GM19025 (cell line): Measurements from ENCODE around the gene KIF6.

ENCODE experiments used
- ATAC-seq: cut with Tn5 transposase; IDR thresholded peaks from one replicate; pipeline ENCODE4 v1.9.1; 2021; ENCODE audit warnings: mild to moderate bottlenecking, low read depth, moderate library complexity; ENCODE audit not compliant: unreplicated experiment

KIF6 gene

DNA sequence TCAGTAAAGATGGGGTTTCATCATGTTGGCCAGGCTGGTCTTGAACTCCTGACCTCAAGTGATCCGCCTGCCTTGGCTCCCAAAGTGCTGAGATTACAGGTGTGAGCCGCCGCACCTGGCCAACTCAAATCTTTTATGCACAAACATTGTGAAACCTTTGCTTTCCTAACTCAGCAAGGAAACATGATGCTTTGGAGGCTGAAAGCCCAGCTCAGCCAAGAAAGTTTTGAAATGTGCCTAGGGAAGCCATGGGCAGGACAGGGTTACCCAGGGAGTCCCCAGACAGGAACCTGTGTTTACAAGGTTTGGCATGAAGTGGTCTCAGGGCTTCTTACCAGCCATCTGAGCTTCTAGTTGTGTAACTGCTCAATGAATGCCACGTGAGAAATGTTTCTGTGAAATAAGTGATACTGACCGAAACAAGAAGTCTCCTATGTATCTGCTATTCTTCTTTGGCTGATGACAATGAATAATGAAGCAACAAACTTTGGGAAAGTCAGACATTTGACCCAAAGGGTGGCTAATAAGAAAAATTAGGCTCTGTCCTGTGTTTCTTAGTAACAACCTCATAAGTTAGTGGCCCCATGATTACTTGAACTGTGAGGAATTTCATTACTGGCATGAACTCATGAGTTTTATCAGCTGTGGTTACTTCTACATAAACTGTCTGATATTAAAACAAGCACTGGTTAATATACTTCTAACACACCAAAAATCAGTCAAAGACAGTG is 163.5 kb downstream of the KIF6 start:
- ATAC-seq, result no peak

DNA sequence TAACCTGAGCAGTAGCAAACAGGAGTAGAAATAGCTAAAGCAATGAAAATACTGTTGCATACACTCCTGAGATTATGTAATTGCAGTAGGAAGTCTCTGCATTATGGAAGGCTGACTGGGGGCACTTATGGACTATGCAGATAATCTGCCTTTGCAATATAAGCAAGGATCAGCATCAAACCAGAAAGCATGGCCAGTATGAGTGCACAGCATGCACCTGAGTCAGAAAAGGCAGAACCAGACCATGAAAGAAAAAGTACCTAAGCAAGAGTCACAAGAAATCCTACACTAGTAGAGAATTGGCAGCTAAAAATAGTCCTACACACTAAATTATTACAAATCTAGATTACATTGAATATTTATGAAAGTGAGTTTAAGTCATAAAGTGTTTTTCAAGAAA is 164.3 kb downstream of the KIF6 start:
- no peak for ATAC-seq

DNA sequence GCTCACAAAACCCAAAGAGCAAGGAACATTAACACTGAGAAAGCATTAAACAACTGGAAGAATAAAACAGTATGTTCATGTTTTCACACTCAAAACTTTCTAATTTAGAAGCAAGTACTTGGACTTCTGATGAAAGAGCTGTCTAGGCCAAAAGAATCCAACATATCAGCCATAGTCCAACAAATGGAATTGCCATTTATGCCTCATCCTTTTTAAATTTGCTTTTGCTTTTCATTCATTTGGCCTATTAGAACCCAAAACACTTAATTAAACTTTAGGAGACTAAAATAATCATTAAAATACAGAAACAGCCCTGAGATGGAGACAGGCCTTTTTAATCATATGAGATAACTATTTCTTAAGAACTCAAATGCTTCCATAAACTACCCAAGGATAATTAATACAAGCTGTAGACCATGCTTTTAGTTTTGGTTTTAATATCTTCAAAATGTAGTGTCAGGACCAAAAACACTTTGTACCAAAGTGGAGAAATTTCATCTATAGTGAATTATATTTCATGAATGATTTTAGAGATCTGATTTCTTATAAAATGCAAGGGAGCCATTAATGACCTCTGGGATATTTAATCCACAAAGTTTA is 166.5 kb downstream of the KIF6 start:
- no peak for ATAC-seq

DNA sequence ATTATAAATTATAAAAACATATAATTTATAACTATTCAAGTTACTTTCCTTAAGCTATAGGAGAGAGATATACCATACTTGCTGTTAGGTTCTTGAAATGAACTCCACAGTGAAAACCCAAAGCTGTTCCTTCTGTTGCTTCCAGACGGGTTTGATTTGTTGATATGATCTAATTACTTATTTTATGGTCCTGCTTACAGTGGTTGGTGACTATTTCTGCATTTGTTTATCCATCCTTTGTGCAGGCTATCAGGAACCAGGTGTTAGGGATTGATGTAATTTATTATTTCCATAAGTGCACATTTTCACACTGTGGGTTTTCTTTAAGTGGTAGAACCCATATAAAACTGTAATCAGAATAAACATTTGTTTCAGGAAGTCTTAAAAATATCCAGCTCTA is 167.1 kb downstream of the KIF6 start:
- no peak for ATAC-seq

DNA sequence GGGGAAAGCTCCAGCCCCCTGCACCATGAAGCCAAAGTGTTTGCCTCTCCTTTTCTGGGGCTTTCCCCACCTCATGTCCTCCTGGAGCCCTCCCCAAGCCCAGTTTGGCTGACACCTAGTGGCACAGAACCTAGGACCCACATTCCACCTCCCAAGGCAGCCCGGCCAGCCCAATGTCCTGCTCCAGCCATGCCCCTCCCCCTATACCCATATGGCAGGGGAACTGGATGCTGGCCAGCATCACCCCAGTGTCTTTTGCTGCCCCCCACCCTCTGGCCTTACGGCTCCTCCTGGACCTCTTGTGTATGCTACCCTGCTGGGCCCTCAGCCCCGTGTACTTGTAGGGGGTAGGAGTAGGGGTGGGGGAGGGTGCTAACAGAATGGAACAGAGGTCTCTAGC is 170.1 kb downstream of the KIF6 start:
- ATAC-seq, result no peak

DNA sequence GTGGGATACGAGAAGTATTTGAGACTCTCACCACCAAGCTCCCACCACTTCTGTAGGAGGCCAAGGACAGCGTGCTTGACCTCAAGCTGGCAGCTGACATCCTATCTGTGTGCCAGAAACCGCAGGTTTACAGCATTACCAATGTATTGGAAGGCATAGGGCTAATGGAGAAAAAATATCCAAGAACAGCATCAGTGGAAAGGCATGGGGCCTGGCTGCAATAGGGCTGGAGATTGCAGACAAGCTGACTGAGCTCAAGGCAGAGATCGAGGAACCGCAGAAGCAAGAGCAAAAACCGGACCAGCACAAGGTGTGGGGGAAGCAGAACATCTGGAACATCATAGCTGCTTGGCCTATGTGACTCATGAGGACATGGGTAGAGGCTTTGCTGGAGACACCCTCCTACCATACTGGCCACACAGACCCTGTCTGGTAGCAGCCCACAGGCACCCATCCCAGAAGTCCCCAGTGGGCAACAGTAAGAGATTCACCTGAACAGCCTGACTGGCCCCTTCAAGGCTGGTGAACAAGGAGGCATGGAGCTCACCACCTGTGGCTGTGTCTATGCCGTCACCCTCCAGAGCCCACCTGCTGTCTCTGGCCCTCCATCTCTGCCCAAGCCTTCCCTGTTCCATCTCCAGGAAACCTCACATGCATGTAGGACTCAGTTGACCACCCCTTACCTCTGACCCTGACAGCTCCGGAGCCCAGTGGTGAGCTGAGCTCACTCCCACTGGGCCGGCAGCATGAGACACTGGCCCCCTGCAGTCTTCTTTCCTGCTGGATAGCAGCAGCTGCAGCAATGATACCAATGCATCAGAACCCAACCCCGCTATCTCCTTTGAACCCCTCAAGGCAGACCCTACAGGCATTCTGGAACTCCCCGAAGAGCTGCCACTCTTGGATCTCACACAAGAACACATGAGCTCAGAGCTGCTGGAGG is 171.1 kb downstream of the KIF6 start:
- no peak for ATAC-seq

DNA sequence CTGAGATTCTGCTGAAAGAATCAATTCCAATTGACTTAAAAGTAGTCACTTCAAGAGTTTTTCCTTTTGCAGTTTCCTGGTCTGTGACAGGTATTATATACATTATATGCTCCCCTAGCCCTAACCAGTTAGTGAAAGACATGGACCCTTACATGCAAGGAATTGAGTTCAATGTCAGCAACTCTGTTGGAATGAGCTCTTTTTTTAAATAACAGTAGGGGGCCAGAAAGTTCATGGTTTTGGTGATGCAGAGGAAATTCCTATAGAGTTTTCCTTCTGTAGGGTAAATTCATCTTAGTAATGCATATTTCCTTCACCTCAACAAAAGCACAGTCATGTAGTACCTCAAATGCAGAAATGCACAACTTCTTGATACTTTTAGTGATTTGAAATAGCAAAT is 172.2 kb downstream of the KIF6 start:
- no peak for ATAC-seq

DNA sequence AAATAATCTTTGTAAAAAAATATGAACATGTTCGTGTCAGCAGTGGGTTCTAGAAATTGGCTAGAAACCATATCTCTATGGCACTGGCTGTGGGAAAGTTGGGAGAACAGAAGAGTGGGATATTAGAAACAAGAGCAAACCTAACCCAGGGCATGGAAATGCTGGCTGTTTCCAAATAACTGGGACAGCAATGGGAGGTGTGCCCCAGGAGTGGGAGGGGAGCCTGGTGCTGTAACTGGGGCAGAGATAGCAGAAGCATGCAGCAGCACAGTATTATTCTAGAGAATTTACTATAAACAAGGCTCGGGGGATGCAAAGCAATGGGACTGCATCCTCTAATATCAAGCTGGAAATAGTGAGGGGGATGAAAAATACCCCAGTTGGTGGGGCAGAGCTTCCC is 175.0 kb downstream of the KIF6 start:
- ATAC-seq, result no peak

DNA sequence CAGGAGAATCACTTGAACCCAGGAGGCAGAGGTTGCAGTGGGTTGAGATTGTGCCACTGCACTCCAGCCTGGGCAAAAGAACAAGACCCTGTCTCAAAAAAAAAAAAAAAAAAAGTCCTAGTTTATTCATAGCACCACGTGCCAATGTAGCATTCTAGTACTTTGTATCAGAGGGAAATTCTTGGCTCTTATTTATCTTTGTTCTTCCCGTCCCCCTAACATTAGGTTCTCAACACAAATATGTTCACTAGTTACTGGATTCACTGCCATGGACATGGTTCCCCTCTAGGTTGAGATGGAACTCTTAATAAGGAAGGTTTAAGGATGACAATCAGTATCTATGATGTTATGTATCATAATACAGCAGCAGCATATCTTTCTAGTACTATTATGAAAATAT is 178.5 kb downstream of the KIF6 start:
- no peak for ATAC-seq

DNA sequence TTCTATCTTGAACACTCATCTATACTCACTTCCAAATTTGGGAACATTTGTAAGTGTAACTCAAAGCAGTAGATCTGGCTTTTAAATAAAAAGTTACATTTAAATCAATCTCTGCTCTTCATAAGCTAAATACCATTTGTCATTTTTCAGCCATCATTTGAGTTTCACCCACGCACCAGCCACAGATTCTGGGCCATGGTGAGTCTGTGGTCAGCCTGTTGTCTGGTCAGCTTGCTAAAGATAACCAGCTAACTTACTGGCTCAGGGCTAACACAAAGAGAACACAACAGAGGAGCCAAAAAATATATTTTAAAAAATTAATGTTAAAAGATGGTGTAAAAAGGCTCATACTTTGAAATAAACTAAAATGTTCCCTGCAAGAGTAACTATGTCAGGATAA is 181.3 kb downstream of the KIF6 start:
- no peak for ATAC-seq

DNA sequence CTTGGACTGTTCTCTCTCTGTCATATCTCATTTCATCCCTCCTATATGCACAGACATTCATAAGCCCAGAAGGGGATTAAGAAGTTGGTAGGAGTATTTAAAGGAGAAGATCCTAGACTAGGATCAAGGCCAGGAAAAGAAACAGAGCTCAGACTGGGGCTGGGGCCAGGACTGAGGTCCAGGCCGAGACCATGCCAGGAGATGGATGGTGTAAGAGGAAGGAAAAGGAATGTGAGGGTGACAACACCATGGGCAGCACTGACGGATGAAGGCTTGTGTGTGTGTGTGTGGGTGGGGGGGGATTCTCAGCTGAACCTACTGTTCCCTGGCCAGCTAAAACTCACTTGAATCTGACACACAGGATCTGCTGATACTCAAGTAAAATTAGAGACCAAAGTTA is 182.1 kb downstream of the KIF6 start:
- ATAC-seq, result no peak

DNA sequence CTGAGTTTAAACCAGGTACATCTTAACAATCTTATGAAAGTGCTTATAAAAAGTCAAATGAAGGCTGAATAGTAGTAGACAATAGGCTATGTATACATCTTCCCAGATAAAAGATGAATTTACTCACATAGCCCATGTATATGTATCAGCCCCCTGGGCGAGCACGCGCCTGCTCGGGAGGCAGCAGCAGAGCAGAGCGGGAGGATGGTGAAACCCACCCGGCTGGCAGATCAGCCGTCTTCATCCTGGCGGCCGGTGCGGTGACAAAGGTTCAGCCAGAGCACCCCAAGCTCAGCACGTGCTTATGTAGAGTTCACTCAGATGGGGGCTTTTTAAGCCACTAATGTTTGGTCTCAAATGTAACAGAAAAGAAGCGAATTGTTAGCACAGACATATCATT is 184.8 kb downstream of the KIF6 start:
- no peak for ATAC-seq

DNA sequence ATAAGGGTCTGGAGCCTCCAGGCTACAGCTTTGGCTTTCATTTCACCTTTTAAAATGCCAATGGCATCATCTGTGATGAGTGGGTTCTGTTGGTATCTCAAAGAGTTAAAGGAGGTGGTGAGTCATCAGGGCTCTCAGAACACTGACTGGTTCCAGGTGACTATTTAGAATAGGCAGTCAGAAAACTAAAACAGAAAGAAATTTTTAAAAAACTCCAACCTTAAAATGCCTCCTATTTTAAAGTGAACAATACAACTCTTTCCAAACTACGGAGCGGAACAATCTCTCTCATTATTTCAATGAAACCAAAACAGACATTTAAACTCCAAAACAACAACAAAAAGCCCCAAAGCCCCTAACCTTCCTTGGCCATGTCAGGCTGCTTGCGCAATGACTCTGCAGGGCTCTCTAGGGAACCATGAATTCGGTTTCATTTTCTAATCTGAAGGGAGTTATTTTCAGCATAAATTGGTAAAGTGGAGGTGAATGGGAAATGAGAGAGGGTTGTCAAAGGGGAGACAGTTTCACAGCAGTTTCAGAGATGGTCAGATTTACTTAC is 194.9 kb downstream of the KIF6 start:
- peak; percentile 93 for ATAC-seq

DNA sequence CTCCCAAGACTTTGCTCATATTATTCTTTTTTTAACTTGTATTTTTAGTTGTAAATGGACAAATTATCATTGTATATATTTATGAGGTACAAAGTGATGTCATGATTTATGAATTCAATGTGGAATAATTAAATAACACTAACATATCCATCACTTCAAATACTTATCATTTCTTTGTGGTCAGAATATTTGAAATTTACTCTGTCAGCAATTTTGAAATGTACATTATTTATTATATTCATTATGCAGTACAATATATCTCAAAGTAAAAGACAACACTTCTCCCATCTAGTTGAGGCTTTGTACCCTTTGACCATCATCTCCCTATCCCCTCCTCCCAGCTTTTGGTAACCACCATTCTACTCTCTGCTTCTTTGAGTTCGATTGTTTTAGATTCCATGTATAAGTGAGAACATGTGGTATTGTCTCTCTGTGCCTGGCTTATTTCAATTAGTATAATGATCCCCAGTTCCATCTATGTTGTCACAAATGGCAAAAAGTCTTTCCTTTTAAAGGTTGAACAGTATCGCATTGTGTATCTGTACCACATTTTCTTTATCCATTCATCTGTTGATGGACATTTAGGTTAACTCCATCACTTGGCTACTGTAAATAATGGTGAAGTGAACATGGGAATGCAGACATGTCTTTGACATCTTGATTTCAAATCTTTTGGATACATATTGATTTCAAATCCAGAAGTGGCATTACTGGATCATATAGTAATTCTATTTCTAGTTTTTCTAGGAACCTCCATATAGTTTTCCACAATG is 197.2 kb downstream of the KIF6 start:
- ATAC-seq, result no peak

DNA sequence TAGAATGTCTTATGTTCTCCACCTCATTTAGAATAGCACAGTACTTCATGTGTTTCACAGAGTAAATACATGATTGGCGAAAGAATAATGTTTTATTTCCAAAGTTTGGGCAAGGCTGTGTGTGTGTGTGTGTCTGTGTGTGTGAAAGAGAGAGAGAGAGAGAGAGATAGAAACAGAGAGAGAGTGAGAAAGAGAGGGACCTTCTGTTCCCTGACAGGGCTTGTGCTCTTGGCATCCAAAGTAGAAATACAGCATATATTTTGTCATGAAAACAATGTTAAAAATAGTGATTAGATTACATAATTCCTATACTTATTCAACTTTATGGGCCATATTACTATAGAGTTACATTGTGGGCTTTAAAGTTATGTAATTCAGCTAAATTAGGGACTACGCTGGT is 201.2 kb downstream of the KIF6 start:
- ATAC-seq, result no peak

DNA sequence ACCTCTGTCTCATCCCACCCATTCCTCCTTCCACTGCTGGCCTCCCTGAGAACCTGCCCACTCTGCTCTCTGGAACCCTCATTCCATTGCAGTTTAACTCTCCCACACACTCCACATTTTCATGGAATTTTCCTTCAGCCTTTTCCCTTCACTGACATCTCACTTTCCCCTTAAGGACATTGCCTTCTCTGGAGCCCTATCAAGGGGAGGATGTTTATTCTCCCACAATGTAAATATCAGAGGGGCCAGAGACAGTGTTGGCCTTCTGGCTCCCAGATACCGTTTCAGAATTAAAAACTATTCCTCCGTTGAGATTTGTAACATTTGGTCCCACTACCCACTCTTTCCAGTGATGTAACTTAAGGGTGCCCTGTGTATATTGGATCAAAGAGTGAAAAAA is 203.2 kb downstream of the KIF6 start:
- ATAC-seq, result no peak

DNA sequence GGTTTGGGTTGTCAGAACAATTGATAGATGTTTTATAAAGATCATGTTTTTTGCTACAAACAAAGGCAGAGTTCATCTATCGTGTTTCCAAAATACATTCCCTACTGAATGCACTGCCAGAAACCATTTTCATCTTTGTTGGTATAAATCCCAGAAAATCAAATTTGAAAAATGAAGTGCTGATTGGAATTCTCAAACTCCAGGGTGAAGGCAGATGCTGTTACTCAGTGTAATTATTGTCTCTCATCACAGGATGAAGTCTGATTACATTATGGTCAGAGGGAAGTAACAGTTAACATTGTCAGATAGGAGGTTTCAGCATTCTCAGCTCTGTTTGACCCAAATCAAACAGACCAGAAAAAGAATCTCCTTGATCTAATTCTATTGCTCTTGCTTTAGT is 204.3 kb downstream of the KIF6 start:
- no peak for ATAC-seq

DNA sequence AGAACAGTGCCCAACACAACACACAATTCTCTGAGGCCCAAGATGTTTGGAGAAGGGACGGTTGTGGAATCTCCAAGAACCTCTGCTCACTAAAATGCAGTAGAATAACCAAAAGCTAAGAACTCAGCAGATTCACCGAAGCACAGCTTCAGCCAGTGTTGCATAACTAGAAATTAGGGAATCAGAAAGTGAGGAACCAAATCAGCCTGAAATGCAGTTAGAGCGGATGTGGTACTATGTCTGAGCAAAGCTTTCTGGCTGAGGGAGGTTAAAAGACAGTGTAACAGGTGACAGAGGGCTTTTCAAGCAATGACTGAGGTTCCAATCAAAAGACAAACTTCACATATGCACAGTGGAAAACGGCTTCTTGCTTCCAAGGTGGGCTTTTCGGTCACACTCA is 204.8 kb downstream of the KIF6 start:
- no peak for ATAC-seq

DNA sequence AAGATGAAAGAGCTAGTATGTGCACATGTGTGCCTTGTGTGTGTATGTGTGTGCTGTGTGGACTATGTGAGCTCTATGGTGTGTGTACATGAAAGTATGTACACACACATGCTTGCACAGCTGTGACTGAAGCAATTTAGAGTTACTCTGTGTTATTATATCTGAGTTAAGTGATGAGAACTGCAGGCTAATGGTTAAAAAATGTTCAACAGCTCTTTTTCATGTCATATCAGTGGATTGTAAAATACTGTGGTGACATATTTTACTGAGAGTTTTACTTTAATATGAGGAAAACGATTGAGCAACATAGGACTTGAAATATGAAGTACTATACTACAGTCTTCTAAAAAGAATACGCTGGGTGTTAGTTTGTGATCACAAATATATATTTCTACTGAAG is 207.0 kb downstream of the KIF6 start:
- no peak for ATAC-seq

DNA sequence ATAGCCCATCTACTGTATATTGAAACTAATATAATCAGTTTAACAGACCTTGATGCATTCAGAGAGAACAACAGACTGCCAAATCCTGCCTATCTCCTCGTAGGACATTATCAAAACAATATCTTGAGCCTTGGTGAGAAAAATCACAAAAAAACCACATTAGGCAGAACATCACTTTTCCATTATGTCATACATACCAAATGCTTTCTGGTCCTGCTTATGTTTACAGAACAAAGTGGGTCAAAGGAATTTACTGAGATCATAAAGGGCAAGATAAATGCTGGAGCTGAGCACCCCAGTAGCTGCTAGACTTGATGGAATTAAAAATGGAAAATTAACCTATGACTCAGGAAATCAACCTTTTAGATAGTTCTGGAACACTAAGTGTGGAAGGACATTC is 207.5 kb downstream of the KIF6 start:
- ATAC-seq, result no peak
